K562 (cell line): ENCODE measurements around the gene FUZ. TPM values are rescaled to one million over a fixed set of nuclear protein-coding genes. Genes with fewer than 3 reads are reported as not detected.
A peak's percentile ranks its signal among the peaks of the same experiment; 100 is the strongest.

Experiments
- ATAC-seq: fragments of 200-7000 bp; cut with Tn5 transposase; 3 replicates; pipeline ENCODE4 v1.9.1; 2020; ENCODE audit warnings: moderate library complexity
- BruUV-seq: library from RNA; stranded (reverse); fragments of 400-500 nt; replicated peaks from 2 replicates; lab custom pipeline; 2021; lab: Mats Ljungman, UMichigan
- CTCF ChIA-PET: fragments of 300-600 bp; formaldehyde crosslinking; extraction: SDS; loops from one replicate; lab custom pipeline; 2021; ENCODE audit warnings: low intra/inter-chr PET ratio; lab: Yijun Ruan, JAX
- POLR2A ChIA-PET: fragments of 300-600, 350-650 bp; sonication (Branson Sonifier 250); formaldehyde crosslinking; extraction: SDS; loops from one replicate; lab custom pipeline; 2021; ENCODE audit warnings: antibody characterized with exemption, inconsistent platforms; lab: Yijun Ruan, JAX
- DNase-seq, 4 experiments: peaks; one replicate each; pipeline versions ENCODE4 v3.0.0 to v3.0.0-alpha.2; 2011 to 2018; ENCODE audit warnings: low spot score in 3 of 4, mixed read lengths in 3 of 4; ENCODE audit errors: extremely low read depth in 1 of 4
- FAIRE-seq: peaks from 2 replicates; lab custom pipeline; 2011; peaks lifted over from hg19 to GRCh38; lab: Jason Lieb, UNC
- H2AFZ ChIP-seq: 2 replicates; pipeline ENCODE4 v1.6.0; 2011; ENCODE audit warnings: low read depth, low read length, control low read depth, inconsistent platforms
- H3K27ac ChIP-seq: fragments of 200-600 bp; 3 replicates; pipeline ENCODE4 v1.8.0; 2011; ENCODE audit warnings: low read depth, mild to moderate bottlenecking, control low read depth, inconsistent platforms, low read length, moderate library complexity, mixed read lengths; ENCODE audit errors: extremely low read depth
- H3K27me3 ChIP-seq, 2 experiments: fragments of 300-600 bp in 1 of 2; 2 replicates in 1 of 2; 3 replicates in 1 of 2; pipeline versions ENCODE4 v1.6.0 to v1.8.0; 2011; ENCODE audit warnings: inconsistent platforms in 2 of 2, low read length in 2 of 2, mild to moderate bottlenecking in 1 of 2, mixed read lengths in 1 of 2, moderate library complexity in 1 of 2; ENCODE audit not compliant: control insufficient read depth in 2 of 2, insufficient read depth in 2 of 2
- H3K36me3 ChIP-seq: fragments of 300-600 bp; 3 replicates; pipeline ENCODE4 v1.8.0; 2011; ENCODE audit warnings: mild to moderate bottlenecking, low read length, inconsistent platforms; ENCODE audit not compliant: control insufficient read depth, insufficient read depth
- H3K4me1 ChIP-seq, 2 experiments: fragments of 200-600 bp in 1 of 2; replicated peaks in 1 of 2; 2 replicates in 1 of 2; 3 replicates in 1 of 2; pipeline versions ENCODE4 v1.5.1 to v1.8.0; 2011; ENCODE audit warnings: inconsistent platforms in 2 of 2, low read length in 2 of 2, mild to moderate bottlenecking in 1 of 2, mixed read lengths in 1 of 2, moderate library complexity in 1 of 2; ENCODE audit not compliant: control insufficient read depth in 2 of 2, insufficient read depth in 2 of 2
- H3K4me2 ChIP-seq: 2 replicates; pipeline ENCODE4 v1.6.1; 2011; ENCODE audit warnings: low read length, control low read depth, inconsistent platforms, mixed read lengths; ENCODE audit not compliant: insufficient read depth
- H3K4me3 ChIP-seq: fragments of 200-600 bp; sonication (generic), shearing (Covaris generic); 2 replicates; pipeline ENCODE4 v1.5.1; 2016; ENCODE audit warnings: control low read depth, inconsistent platforms
- H3K79me2 ChIP-seq: fragments of 200-600 bp; 3 replicates; pipeline ENCODE4 v1.8.0; 2011; ENCODE audit warnings: low read length, inconsistent platforms; ENCODE audit not compliant: control insufficient read depth, insufficient read depth
- H3K9ac ChIP-seq, 2 experiments: 2 replicates each; pipeline versions ENCODE4 v1.6.0 to v1.6.1; 2011; ENCODE audit warnings: low read depth in 2 of 2, low read length in 2 of 2, control low read depth in 1 of 2, inconsistent platforms in 1 of 2, mild to moderate bottlenecking in 1 of 2, mixed read lengths in 1 of 2; ENCODE audit not compliant: insufficient read depth in 1 of 2
- H3K9me1 ChIP-seq: one replicate; pipeline ENCODE4 v1.6.0; 2011; ENCODE audit warnings: inconsistent platforms, mild to moderate bottlenecking, low read length, moderate library complexity; ENCODE audit not compliant: control insufficient read depth, insufficient read depth
- H3K9me3 ChIP-seq: replicated peaks from 2 replicates; pipeline ENCODE4 v1.5.1; 2011; ENCODE audit warnings: low read depth, low read length, inconsistent platforms; ENCODE audit not compliant: control insufficient read depth, insufficient read depth
- H4K20me1 ChIP-seq: replicated peaks from 2 replicates; pipeline ENCODE4 v1.6.1; 2011; ENCODE audit warnings: low read length, inconsistent platforms, mixed read lengths; ENCODE audit not compliant: control insufficient read depth, insufficient read depth
- BCOR ChIP-seq: fragments of 450-650 bp; IDR thresholded peaks from 2 replicates; pipeline ENCODE4 v1.6.1; 2016
- CEBPB ChIP-seq: fragments of 450-650 bp; IDR thresholded peaks from 2 replicates; pipeline ENCODE4 v1.6.1; 2016; ENCODE audit warnings: missing genetic modification characterization, missing compliant biosample characterization
- JUN ChIP-seq, 2 experiments: sonication (generic) in 1 of 2; formaldehyde crosslinking in 1 of 2; IDR thresholded peaks; 2 replicates each; pipeline versions ENCODE4 v1.6.1 to v1.8.0; 2012 to 2022; ENCODE audit warnings: borderline replicate concordance in 2 of 2, mild to moderate bottlenecking in 2 of 2, improper control_type of control experiment in 1 of 2, low read depth in 1 of 2, low read length in 1 of 2, missing genetic modification reagents in 1 of 2
- KDM4B ChIP-seq, 2 experiments: fragments of 450-650 bp in 1 of 2; sonication (generic) in 1 of 2; IDR thresholded peaks; 2 replicates each; pipeline ENCODE4 v1.6.1; 2016 to 2017; ENCODE audit warnings: borderline replicate concordance in 2 of 2, antibody characterized with exemption in 1 of 2, low read depth in 1 of 2, mild to moderate bottlenecking in 1 of 2
- MAFK ChIP-seq: IDR thresholded peaks from 2 replicates; pipeline ENCODE4 v1.6.1; 2011; ENCODE audit warnings: low read length, improper control_type of control experiment
- PTBP1 ChIP-seq: fragments of 200-400 bp; formaldehyde crosslinking; IDR thresholded peaks from 2 replicates; pipeline ENCODE4 v1.6.1; 2017; ENCODE audit warnings: low read depth, low read length
- RBM25 ChIP-seq: fragments of 200-400 bp; formaldehyde crosslinking; IDR thresholded peaks from 2 replicates; pipeline ENCODE4 v1.6.1; 2018; ENCODE audit warnings: low read length, low read depth, moderate library complexity; ENCODE audit not compliant: severe bottlenecking
- SAFB ChIP-seq: fragments of 200-400 bp; formaldehyde crosslinking; IDR thresholded peaks from 2 replicates; pipeline ENCODE4 v1.6.1; 2017; ENCODE audit warnings: low read depth, low read length, borderline replicate concordance
- ZFPM2 ChIP-seq: fragments of 250-450 bp; sonication (Bioruptor Pico); IDR thresholded peaks from 2 replicates; pipeline ENCODE4 v1.5.1; 2022; ENCODE audit warnings: mild to moderate bottlenecking
- ZNF561 ChIP-seq: fragments of 450-650 bp; formaldehyde crosslinking; conservative IDR thresholded peaks from 2 replicates; pipeline ENCODE4 v1.4.0; 2020; ENCODE audit warnings: mild to moderate bottlenecking, moderate library complexity
- WGBS: fragments of 100-300 bp; shearing (Covaris generic); methylation state at CpG from one replicate; pipeline ENCODE4 v1.1.6; 2016; ENCODE audit warnings: low coverage, mixed read lengths; ENCODE audit not compliant: insufficient coverage; ENCODE audit errors: missing lambda C conversion rate; 5-methylcytosine and 5-hydroxymethylcytosine counted together
- in situ Hi-C: fragments of 300-500 bp; cut with MboI; formaldehyde crosslinking; loops from 4 replicates; pipeline ENCODE4 v1.15.0; 2018; ENCODE audit warnings: inconsistent platforms, mixed read lengths
- intact Hi-C: fragments of 100-400 bp; cut with micrococcal nuclease; formaldehyde crosslinking; loops from 2 replicates; pipeline ENCODE4 v1.14.2; 2022
- polyA plus RNA-seq, 8 experiments: library from polyadenylated mRNA; depleted of rRNA in 4 of 8; stranded (reverse) in 5 of 8; unstranded in 3 of 8; fragments of >200 nt; fragmentation: Nextera tagmentation in 2 of 8; fragmentation: Illumina TruSeq in 1 of 8; extraction: Ambion mirVana in 2 of 8; extraction: Trizol in 1 of 8; gene quantifications; 2 replicates each; pipeline versions ENCODE4 v1.2.1 to v1.2.3, GENCODE V29; 2011 to 2014; ENCODE audit warnings: inconsistent platforms in 1 of 8, missing spikeins in 1 of 8
- total RNA-seq, 7 experiments: library from RNA; depleted of rRNA in 6 of 7; stranded (reverse); fragments of >200 nt in 6 of 7; fragmentation: Illumina TruSeq in 2 of 7; extraction: Trizol in 2 of 7; gene quantifications; 2 replicates each; pipeline versions ENCODE4 v1.2.1 to v1.2.3, GENCODE V29; 2011 to 2021; ENCODE audit warnings: low replicate concordance in 1 of 7
- TF ChIP-seq, protein P1 (sequence below): sonication (generic); formaldehyde crosslinking; IDR thresholded peaks from 2 replicates; pipeline ENCODE4 v1.8.0; 2023; ENCODE audit warnings: mild to moderate bottlenecking, missing genetic modification reagents

Gene FUZ
- total and polyA plus RNA-seq, 9 of the 15 experiments (the other 6 are each of a cell fraction or from before 2014, with no cell fraction given), result 0.17 to 7.6 (median 3.6) TPM; not detected in 1

DNA sequence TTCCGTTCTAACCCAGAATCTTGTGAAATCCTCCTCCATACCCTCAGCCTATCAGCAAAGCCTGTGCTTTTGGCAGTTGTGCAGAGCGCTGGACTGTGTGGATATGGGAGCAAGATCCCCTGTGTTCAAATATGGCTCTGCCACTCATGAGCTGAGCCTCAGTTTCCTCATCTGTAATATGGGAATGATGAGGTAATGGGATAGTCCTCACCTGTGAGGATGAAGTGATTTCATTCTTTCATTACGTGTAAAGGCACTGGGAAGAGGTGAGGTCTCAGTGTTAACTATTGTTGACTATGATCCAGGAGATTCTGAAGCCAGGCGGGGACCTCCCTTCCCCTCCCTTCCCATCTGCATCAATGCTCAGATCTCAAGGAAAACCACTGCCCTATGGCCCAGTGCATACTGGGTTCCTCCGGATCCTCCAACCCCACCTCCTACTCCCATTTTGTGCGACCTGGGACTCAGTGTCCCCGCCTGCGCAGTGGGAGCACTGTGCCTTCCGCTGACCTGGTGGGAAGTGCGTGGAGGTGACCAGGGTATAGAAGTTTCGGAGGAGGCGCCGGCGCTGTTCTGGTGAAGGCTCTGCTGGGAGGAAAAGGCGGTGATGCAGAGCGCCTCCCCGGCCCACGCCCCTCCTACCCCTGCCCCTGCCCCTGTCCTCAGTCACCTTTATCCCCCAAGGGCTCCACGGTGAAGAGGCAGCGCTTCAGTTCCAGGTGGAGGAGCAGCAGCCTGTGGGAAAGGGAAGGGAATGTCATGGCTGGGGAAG lies 5.0 kb downstream of the FUZ start:
- Histone ChIP-seq H3K4me1 (peaks cover 25 to 55% of the 10 kb centered on the region in 2 experiments), H3K4me2 (peak overlapping the region; percentile 43; the same call in 1 of the 2 replicates), H3K9me3 (no peaks in the 10 kb centered on the region), H3K9me1 (no peaks in the 10 kb centered on the region), H3K27ac (no peak overlapping the region), H4K20me1 (peaks cover 5% of the 10 kb centered on the region), H3K36me3 (peaks cover 48% of the 10 kb centered on the region), H3K4me3 (no peak overlapping the region), H2AFZ (no peak overlapping the region), H3K79me2 (no peaks in the 10 kb centered on the region), H3K9ac (peak overlapping the region in 1 of 2 experiments; percentile 86; a peak in 3 of 4 replicates), H3K27me3 (no peaks in the 10 kb centered on the region)
- 70% methylated on average over 18 of the region's 20 CpGs for WGBS
- ChIA-PET CTCF (interaction anchor here (0.6 kb wide), 1 partner anchor 10 kb away, joined by 3 read pairs; no protein-coding TSS in a partner anchor), POLR2A (interaction anchor here (1.0 to 1.2 kb wide), 3 partner anchors 43 to 132 kb away, joined by 3 read pairs; partner anchors contain the start of gene PTOV1)
- no TSS peak for BruUV-seq
- intact Hi-C loops, result loop anchor here (5.0 kb wide), 1 partner anchor 41 kb away; the partner anchor contains the start of gene AP2A1
- FAIRE-seq (peak; percentile 70), ATAC-seq (peak; percentile 2; the same call in 2 of the 3 replicates), DNase-seq (no peak)
- in situ Hi-C loops, result no loop called here
- TF ChIP-seq BCOR (peak; percentile 68; the same call in 1 of the 2 replicates), MAFK (no peak), KDM4B (IDR thresholded peaks at IDR 0.05; ENCODE audit: borderline replicate concordance in 2 of 2, low read depth in 1 of 2) (no peak), CEBPB (tag) (peak; percentile 50; the same call in 1 of the 2 replicates), JUN (IDR thresholded peaks at IDR 0.05; ENCODE audit: borderline replicate concordance, low read depth, low read length) (no peak), JUN (CRISPR knock-in tag; IDR thresholded peaks at IDR 0.05; ENCODE audit: borderline replicate concordance) (no peak), RBM25 (peak; percentile 67), SAFB (no peak), ZNF561 (CRISPR knock-in tag) (no peak), ZFPM2 (CRISPR knock-in tag) (no peak), PTBP1 (0 out of 2 replicates have a peak, but pooled peaks have one; percentile 52)
- TF ChIP-seq, protein P1, sequence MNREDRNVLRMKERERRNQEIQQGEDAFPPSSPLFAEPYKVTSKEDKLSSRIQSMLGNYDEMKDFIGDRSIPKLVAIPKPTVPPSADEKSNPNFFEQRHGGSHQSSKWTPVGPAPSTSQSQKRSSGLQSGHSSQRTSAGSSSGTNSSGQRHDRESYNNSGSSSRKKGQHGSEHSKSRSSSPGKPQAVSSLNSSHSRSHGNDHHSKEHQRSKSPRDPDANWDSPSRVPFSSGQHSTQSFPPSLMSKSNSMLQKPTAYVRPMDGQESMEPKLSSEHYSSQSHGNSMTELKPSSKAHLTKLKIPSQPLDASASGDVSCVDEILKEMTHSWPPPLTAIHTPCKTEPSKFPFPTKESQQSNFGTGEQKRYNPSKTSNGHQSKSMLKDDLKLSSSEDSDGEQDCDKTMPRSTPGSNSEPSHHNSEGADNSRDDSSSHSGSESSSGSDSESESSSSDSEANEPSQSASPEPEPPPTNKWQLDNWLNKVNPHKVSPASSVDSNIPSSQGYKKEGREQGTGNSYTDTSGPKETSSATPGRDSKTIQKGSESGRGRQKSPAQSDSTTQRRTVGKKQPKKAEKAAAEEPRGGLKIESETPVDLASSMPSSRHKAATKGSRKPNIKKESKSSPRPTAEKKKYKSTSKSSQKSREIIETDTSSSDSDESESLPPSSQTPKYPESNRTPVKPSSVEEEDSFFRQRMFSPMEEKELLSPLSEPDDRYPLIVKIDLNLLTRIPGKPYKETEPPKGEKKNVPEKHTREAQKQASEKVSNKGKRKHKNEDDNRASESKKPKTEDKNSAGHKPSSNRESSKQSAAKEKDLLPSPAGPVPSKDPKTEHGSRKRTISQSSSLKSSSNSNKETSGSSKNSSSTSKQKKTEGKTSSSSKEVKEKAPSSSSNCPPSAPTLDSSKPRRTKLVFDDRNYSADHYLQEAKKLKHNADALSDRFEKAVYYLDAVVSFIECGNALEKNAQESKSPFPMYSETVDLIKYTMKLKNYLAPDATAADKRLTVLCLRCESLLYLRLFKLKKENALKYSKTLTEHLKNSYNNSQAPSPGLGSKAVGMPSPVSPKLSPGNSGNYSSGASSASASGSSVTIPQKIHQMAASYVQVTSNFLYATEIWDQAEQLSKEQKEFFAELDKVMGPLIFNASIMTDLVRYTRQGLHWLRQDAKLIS (CRISPR knock-in tag), result no peak
- TF ChIP-seq, all 486 proteins: peak for 4
